Osteoblast (primary cell): Measurements from ENCODE around the gene KIF26B. TPM values are rescaled to one million over a fixed set of nuclear protein-coding genes. Genes with fewer than 3 reads are reported as not detected.

Source experiments
- DNase-seq: peaks from one replicate; pipeline ENCODE4 v3.0.0; 2011; ENCODE audit warnings: low spot score, mixed read lengths; ENCODE audit not compliant: insufficient read length; ENCODE audit errors: missing footprints
- H2AFZ ChIP-seq: 2 replicates; pipeline ENCODE4 v1.6.0; 2011; ENCODE audit warnings: mild to moderate bottlenecking, low read length
- H3K27ac ChIP-seq: 2 replicates; pipeline ENCODE4 v1.5.1; 2011; ENCODE audit warnings: mild to moderate bottlenecking, low read depth, low read length, moderate library complexity
- H3K27me3 ChIP-seq: 2 replicates; pipeline ENCODE4 v1.6.0; 2012; ENCODE audit warnings: mild to moderate bottlenecking, control low read depth, inconsistent platforms, low read length, moderate library complexity; ENCODE audit not compliant: insufficient read depth
- H3K36me3 ChIP-seq: 2 replicates; pipeline ENCODE4 v1.5.1; 2011; ENCODE audit warnings: mild to moderate bottlenecking, low read length, control low read depth, moderate library complexity; ENCODE audit not compliant: insufficient read depth
- H3K4me1 ChIP-seq: 2 replicates; pipeline ENCODE4 v1.5.1; 2011; ENCODE audit warnings: mild to moderate bottlenecking, low read length, control low read depth, moderate library complexity; ENCODE audit not compliant: insufficient read depth
- H3K4me2 ChIP-seq: 2 replicates; pipeline ENCODE4 v1.6.0; 2011; ENCODE audit warnings: mild to moderate bottlenecking, low read length; ENCODE audit not compliant: insufficient read depth
- H3K4me3 ChIP-seq: fragments of 200-600 bp; sonication (generic); 3 replicates; pipeline ENCODE4 v1.5.1; 2012; ENCODE audit warnings: mild to moderate bottlenecking, low read length, inconsistent platforms; ENCODE audit not compliant: insufficient read depth
- H3K79me2 ChIP-seq: 2 replicates; pipeline ENCODE4 v1.6.0; 2012; ENCODE audit warnings: mild to moderate bottlenecking, low read length, control low read depth, inconsistent platforms; ENCODE audit not compliant: insufficient read depth
- H3K9me3 ChIP-seq: 2 replicates; pipeline ENCODE4 v1.5.1; 2011; ENCODE audit warnings: low read depth, low read length, control low read depth
- H4K20me1 ChIP-seq: 2 replicates; pipeline ENCODE4 v1.6.0; 2012; ENCODE audit warnings: mild to moderate bottlenecking, low read length, control low read depth; ENCODE audit not compliant: insufficient read depth
- CTCF ChIP-seq: IDR thresholded peaks from 2 replicates; pipeline ENCODE4 v1.5.1; 2011; ENCODE audit warnings: mild to moderate bottlenecking, low read depth, low read length, moderate library complexity; ENCODE audit errors: extremely low read depth
- total RNA-seq: library from RNA; depleted of rRNA; stranded (reverse); fragments of >200 nt; gene quantifications from 2 replicates; pipeline ENCODE4 v1.2.3, GENCODE V29; 2012

Gene KIF26B
- total RNA-seq, 1 donor, result 22.1 TPM

GRCh38 chr1:245168906-245169305 lies 14.1 kb downstream of the KIF26B start:
- peaks cover 4% of the 10 kb centered on the region for H3K4me1 ChIP-seq
- H3K36me3 ChIP-seq, result no peaks in the 10 kb centered on the region
- H4K20me1 ChIP-seq, result no peaks in the 10 kb centered on the region
- no peaks in the 10 kb centered on the region for H3K9me3 ChIP-seq
- H3K4me3 ChIP-seq, result no peak overlapping the region
- H3K27ac ChIP-seq, result no peak overlapping the region
- no peak for TF ChIP-seq CTCF
- no peak overlapping the region for H3K4me2 ChIP-seq
- no peaks in the 10 kb centered on the region for H3K27me3 ChIP-seq
- no peak for DNase-seq
- no peak overlapping the region for H2AFZ ChIP-seq
- H3K79me2 ChIP-seq, result no peaks in the 10 kb centered on the region

GRCh38 chr1:245169376-245169775 lies 14.6 kb downstream of the KIF26B start:
- peaks cover 4% of the 10 kb centered on the region for H3K4me1 ChIP-seq
- H2AFZ ChIP-seq, result no peak overlapping the region
- H3K36me3 ChIP-seq, result no peaks in the 10 kb centered on the region
- DNase-seq, result no peak
- H3K9me3 ChIP-seq, result no peaks in the 10 kb centered on the region
- no peak for TF ChIP-seq CTCF
- H3K27me3 ChIP-seq, result no peaks in the 10 kb centered on the region
- H3K27ac ChIP-seq, result no peak overlapping the region
- no peak overlapping the region for H3K4me3 ChIP-seq
- H3K4me2 ChIP-seq, result no peak overlapping the region
- H3K79me2 ChIP-seq, result no peaks in the 10 kb centered on the region
- H4K20me1 ChIP-seq, result no peaks in the 10 kb centered on the region

GRCh38 chr1:245172026-245172425 lies 17.2 kb downstream of the KIF26B start:
- no peak for DNase-seq
- no peaks in the 10 kb centered on the region for H3K9me3 ChIP-seq
- H3K4me3 ChIP-seq, result no peak overlapping the region
- no peaks in the 10 kb centered on the region for H3K4me1 ChIP-seq
- H3K4me2 ChIP-seq, result no peak overlapping the region
- no peaks in the 10 kb centered on the region for H3K79me2 ChIP-seq
- H3K27ac ChIP-seq, result no peak overlapping the region
- TF ChIP-seq CTCF, result no peak
- H4K20me1 ChIP-seq, result no peaks in the 10 kb centered on the region
- no peaks in the 10 kb centered on the region for H3K27me3 ChIP-seq
- H2AFZ ChIP-seq, result no peak overlapping the region
- H3K36me3 ChIP-seq, result no peaks in the 10 kb centered on the region

- TF ChIP-seq CTCF, result no peak
- no peaks in the 10 kb centered on the region for H3K27me3 ChIP-seq
- DNase-seq, result no peak
- no peaks in the 10 kb centered on the region for H3K36me3 ChIP-seq
- H3K4me3 ChIP-seq, result no peak overlapping the region
- H3K27ac ChIP-seq, result no peak overlapping the region
- H3K4me2 ChIP-seq, result no peak overlapping the region
- H3K4me1 ChIP-seq, result no peaks in the 10 kb centered on the region
- peaks cover 4% of the 10 kb centered on the region for H4K20me1 ChIP-seq
- no peaks in the 10 kb centered on the region for H3K79me2 ChIP-seq
- no peaks in the 10 kb centered on the region for H3K9me3 ChIP-seq
- H2AFZ ChIP-seq, result no peak overlapping the region
These were observed 18.0 kb downstream of the KIF26B start for GRCh38 chr1:245172829-245173228.
